ENCODE data around the gene ARHGAP42. TPM values are rescaled to one million over a fixed set of nuclear protein-coding genes. Genes with fewer than 3 reads are reported as not detected.
"Not testable (repeated sequence)": the region's sequence is repeated elsewhere in the genome, so short reads cannot be mapped to it uniquely, and the experiment has no call there.

The ARHGAP42 gene
- total RNA-seq, 1 donor from 2014 or later, result 33.2 TPM

- Histone ChIP-seq H3K9ac (ENCODE audit: low read length) (no peak overlapping the region), H3K27me3 (ENCODE audit: insufficient read depth, low read length) (no peaks in the 10 kb centered on the region), H3K9me3 (ENCODE audit: insufficient read depth, low read depth, low read length) (peaks cover 19% of the 10 kb centered on the region), H3K79me2 (ENCODE audit: insufficient read depth, low read length) (peaks cover 40% of the 10 kb centered on the region), H4K20me1 (ENCODE audit: insufficient read depth, low read length) (peaks cover 17% of the 10 kb centered on the region), H3K27ac (ENCODE audit: low read depth, low read length) (no peak overlapping the region), H3K4me2 (ENCODE audit: low read length) (no peak overlapping the region), H3K4me1 (ENCODE audit: insufficient read depth, low read length) (no peaks in the 10 kb centered on the region), H3K36me3 (ENCODE audit: insufficient read depth, low read length) (no peaks in the 10 kb centered on the region), H3K4me3 (ENCODE audit: insufficient read depth, low read depth, low read length) (no peak overlapping the region), H2AFZ (ENCODE audit: low read depth, low read length) (no peak overlapping the region)
- no peak for DNase-seq (ENCODE audit: low read depth)
- Mint-ChIP-seq H3K27me3 (ENCODE audit: low read depth, unreplicated experiment) (no peaks in the 10 kb centered on the region), H3K36me3 (ENCODE audit: low read depth, unreplicated experiment) (peaks cover 25% of the 10 kb centered on the region), H3K4me1 (ENCODE audit: low read depth, unreplicated experiment) (peaks cover 18% of the 10 kb centered on the region), H3K4me3 (ENCODE audit: unreplicated experiment) (no peak overlapping the region), H3K27ac (ENCODE audit: unreplicated experiment) (no peak overlapping the region), H3K9me3 (ENCODE audit: unreplicated experiment) (peaks cover 7% of the 10 kb centered on the region)
- FAIRE-seq, result no peak
- TF ChIP-seq EZH2 (IDR thresholded peaks at IDR 0.05; ENCODE audit: insufficient read depth, low read length), result no peak
- TF ChIP-seq, protein P1, sequence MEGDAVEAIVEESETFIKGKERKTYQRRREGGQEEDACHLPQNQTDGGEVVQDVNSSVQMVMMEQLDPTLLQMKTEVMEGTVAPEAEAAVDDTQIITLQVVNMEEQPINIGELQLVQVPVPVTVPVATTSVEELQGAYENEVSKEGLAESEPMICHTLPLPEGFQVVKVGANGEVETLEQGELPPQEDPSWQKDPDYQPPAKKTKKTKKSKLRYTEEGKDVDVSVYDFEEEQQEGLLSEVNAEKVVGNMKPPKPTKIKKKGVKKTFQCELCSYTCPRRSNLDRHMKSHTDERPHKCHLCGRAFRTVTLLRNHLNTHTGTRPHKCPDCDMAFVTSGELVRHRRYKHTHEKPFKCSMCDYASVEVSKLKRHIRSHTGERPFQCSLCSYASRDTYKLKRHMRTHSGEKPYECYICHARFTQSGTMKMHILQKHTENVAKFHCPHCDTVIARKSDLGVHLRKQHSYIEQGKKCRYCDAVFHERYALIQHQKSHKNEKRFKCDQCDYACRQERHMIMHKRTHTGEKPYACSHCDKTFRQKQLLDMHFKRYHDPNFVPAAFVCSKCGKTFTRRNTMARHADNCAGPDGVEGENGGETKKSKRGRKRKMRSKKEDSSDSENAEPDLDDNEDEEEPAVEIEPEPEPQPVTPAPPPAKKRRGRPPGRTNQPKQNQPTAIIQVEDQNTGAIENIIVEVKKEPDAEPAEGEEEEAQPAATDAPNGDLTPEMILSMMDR (IDR thresholded peaks at IDR 0.05; ENCODE audit: insufficient read depth, low read depth, low read length), result no peak
Observed at GRCh38 chr11:100748153-100748552, 61.1 kb downstream of the ARHGAP42 start.

DNA sequence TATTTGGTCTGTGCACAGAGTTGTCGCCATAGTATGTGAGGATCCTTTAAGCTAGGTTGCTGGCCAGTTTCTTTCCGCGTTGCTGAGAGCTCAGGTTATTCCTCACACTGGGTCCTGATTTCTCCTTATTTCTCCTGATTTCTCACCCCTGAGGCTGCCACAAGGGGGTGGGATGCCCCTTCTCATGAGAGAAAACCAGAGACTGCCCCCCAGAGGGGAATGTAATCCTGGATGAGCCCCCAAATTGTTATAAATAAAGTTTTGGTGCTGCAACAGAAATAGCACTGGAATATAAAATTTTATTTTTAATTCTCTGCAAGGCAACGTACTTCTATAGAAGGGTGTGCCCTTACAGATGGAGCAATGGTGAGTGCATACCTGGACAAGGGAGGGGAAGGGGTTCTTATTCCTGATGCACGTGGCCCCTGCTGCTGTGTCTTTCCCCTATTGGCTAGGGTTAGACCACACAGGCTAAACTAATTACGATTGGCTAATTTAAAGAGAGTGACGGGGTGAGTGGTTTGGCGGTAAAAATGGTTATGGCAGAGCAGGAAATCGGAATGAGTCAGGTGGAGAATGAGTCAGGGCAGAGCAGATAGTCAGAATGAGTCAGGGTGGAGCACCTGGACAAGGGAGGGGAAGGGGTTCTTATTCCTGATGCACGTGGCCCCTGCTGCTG lies 62.9 kb downstream of the ARHGAP42 start:
- not testable (repeated sequence) for H3K4me3 ChIP-seq (ENCODE audit: insufficient read depth, low read depth, low read length); H3K9ac ChIP-seq (ENCODE audit: low read length); H2AFZ ChIP-seq (ENCODE audit: low read depth, low read length); FAIRE-seq; H3K9me3 Mint-ChIP-seq (ENCODE audit: unreplicated experiment); H3K27ac Mint-ChIP-seq (ENCODE audit: unreplicated experiment); H3K27ac ChIP-seq (ENCODE audit: low read depth, low read length); H3K36me3 ChIP-seq (ENCODE audit: insufficient read depth, low read length); H3K27me3 ChIP-seq (ENCODE audit: insufficient read depth, low read length); H3K4me2 ChIP-seq (ENCODE audit: low read length); H3K4me1 ChIP-seq (ENCODE audit: insufficient read depth, low read length); H3K4me3 Mint-ChIP-seq (ENCODE audit: unreplicated experiment); H3K27me3 Mint-ChIP-seq (ENCODE audit: low read depth, unreplicated experiment); DNase-seq (ENCODE audit: low read depth)
- peaks cover 32% of the 10 kb centered on the region for H3K79me2 ChIP-seq (ENCODE audit: insufficient read depth, low read length)
- Mint-ChIP-seq H3K36me3 (ENCODE audit: low read depth, unreplicated experiment) (peaks cover 22% of the 10 kb centered on the region), H3K4me1 (ENCODE audit: low read depth, unreplicated experiment) (peaks cover 23% of the 10 kb centered on the region)
- peaks cover 25% of the 10 kb centered on the region for H4K20me1 ChIP-seq (ENCODE audit: insufficient read depth, low read length)
- peaks cover 19% of the 10 kb centered on the region for H3K9me3 ChIP-seq (ENCODE audit: insufficient read depth, low read depth, low read length)

- not testable (repeated sequence) for H3K36me3 ChIP-seq (ENCODE audit: insufficient read depth, low read length); H3K9me3 Mint-ChIP-seq (ENCODE audit: unreplicated experiment); H3K27me3 Mint-ChIP-seq (ENCODE audit: low read depth, unreplicated experiment); H3K4me2 ChIP-seq (ENCODE audit: low read length); H3K27me3 ChIP-seq (ENCODE audit: insufficient read depth, low read length); H3K27ac Mint-ChIP-seq (ENCODE audit: unreplicated experiment); H3K4me3 ChIP-seq (ENCODE audit: insufficient read depth, low read depth, low read length); FAIRE-seq; H3K4me3 Mint-ChIP-seq (ENCODE audit: unreplicated experiment); H3K9ac ChIP-seq (ENCODE audit: low read length); H3K27ac ChIP-seq (ENCODE audit: low read depth, low read length); H2AFZ ChIP-seq (ENCODE audit: low read depth, low read length); H3K4me1 ChIP-seq (ENCODE audit: insufficient read depth, low read length); DNase-seq (ENCODE audit: low read depth)
- Histone ChIP-seq H3K9me3 (ENCODE audit: insufficient read depth, low read depth, low read length) (peaks cover 19% of the 10 kb centered on the region), H4K20me1 (ENCODE audit: insufficient read depth, low read length) (peaks cover 28% of the 10 kb centered on the region), H3K79me2 (ENCODE audit: insufficient read depth, low read length) (peaks cover 35% of the 10 kb centered on the region)
- peaks cover 22% of the 10 kb centered on the region for H3K4me1 Mint-ChIP-seq (ENCODE audit: low read depth, unreplicated experiment)
- peaks cover 22% of the 10 kb centered on the region for H3K36me3 Mint-ChIP-seq (ENCODE audit: low read depth, unreplicated experiment)
Observed at GRCh38 chr11:100750566-100750891, 63.4 kb downstream of the ARHGAP42 start.
